ENCODE measurements around the gene SDHAF2. TPM values are rescaled to one million over a fixed set of nuclear protein-coding genes. Genes with fewer than 3 reads are reported as not detected.

Gene SDHAF2
- total and polyA plus RNA-seq, 9 of the 15 experiments (the other 6 are each of a cell fraction or from before 2014, with no cell fraction given) = 21.2 to 144 (median 40.4) TPM

- TF ChIP-seq CEBPZ (IDR thresholded peaks at IDR 0.05; ENCODE audit: borderline replicate concordance, low read depth, low read length) = no peak
- TF ChIP-seq NCOR1 (IDR thresholded peaks at IDR 0.05) = no peak
- TF ChIP-seq MECOM (CRISPR knock-in tag; IDR thresholded peaks at IDR 0.05) = no peak
- TF ChIP-seq JUNB (CRISPR knock-in tag; conservative IDR thresholded peaks at IDR 0.05) = no peak
- no peak for TF ChIP-seq PTBP1 (IDR thresholded peaks at IDR 0.05; ENCODE audit: low read depth, low read length)
- TF ChIP-seq DNMT1 (IDR thresholded peaks at IDR 0.05) = no peak
- no peak for TF ChIP-seq BCOR (IDR thresholded peaks at IDR 0.05)
- no peak; the same call in 1 of the 2 replicates for TF ChIP-seq MTA3 (IDR thresholded peaks at IDR 0.05; ENCODE audit: borderline replicate concordance)
- peak; percentile 72 for TF ChIP-seq CREB3L1 (IDR thresholded peaks at IDR 0.05; ENCODE audit: borderline replicate concordance, low read depth)
- peak; percentile 74; the same call in 1 of the 2 replicates for TF ChIP-seq ZBED1 (IDR thresholded peaks at IDR 0.05)
- TF ChIP-seq BDP1 (IDR thresholded peaks at IDR 0.05; ENCODE audit: insufficient read depth, insufficient read length) = no peak
- TF ChIP-seq USF1 (CRISPR knock-in tag; IDR thresholded peaks at IDR 0.05) = peak; percentile 11; the same call in 1 of the 2 replicates
- TF ChIP-seq CGGBP1 (CRISPR knock-in tag; IDR thresholded peaks at IDR 0.05) = no peak
- TF ChIP-seq ARID3B (CRISPR knock-in tag; IDR thresholded peaks at IDR 0.05; ENCODE audit: borderline replicate concordance) = no peak
- TF ChIP-seq ZNF512 (tag; IDR thresholded peaks at IDR 0.05) = no peak
- no peak for TF ChIP-seq IFI16 (CRISPR knock-in tag; IDR thresholded peaks at IDR 0.05)
- no peak for TF ChIP-seq HNRNPH1 (optimal IDR thresholded peaks at IDR 0.05; ENCODE audit: low read depth, low read length)
Observed at GRCh38 chr11:61429691-61430582, at the start of gene SDHAF2, which contains the start of gene CPSF7 (continued).
